H1 (cell line): Measurements from ENCODE around the gene NOB1. TPM values are rescaled to one million over a fixed set of nuclear protein-coding genes. Genes with fewer than 3 reads are reported as not detected.

ENCODE experiments used
- CTCF ChIA-PET: fragments of 300-600 bp; sonication (Branson Sonifier 250); formaldehyde crosslinking; loops from one replicate; lab custom pipeline; 2021; ENCODE audit not compliant: partially characterized antibody; lab: Charles Lee
- POLR2A ChIA-PET: fragments of 300-600 bp; sonication (Branson Sonifier 250); formaldehyde crosslinking; loops from one replicate; lab custom pipeline; 2021; ENCODE audit warnings: inconsistent platforms; ENCODE audit not compliant: partially characterized antibody; lab: Charles Lee
- DNase-seq, 2 experiments: peaks; one replicate each; pipeline versions ENCODE4 v3.0.0 to v3.0.0-alpha.2; 2010 to 2022; ENCODE audit warnings: low spot score in 2 of 2, low read depth in 1 of 2, mixed read lengths in 1 of 2
- FAIRE-seq: peaks from 2 replicates; lab custom pipeline; 2011; peaks lifted over from hg19 to GRCh38; lab: Jason Lieb, UNC
- H2AFZ ChIP-seq: 2 replicates; pipeline ENCODE4 v1.8.1; 2012; ENCODE audit warnings: low read length, inconsistent platforms
- H2AK5ac ChIP-seq: 2 replicates; pipeline ENCODE4 v1.6.1; 2013; ENCODE audit warnings: low read depth, low read length
- H2BK120ac ChIP-seq: replicated peaks from 2 replicates; pipeline ENCODE3; 2013; ENCODE audit warnings: low read depth, low read length, inconsistent platforms
- H2BK12ac ChIP-seq: 2 replicates; pipeline ENCODE4 v1.6.1; 2013; ENCODE audit warnings: low read depth, low read length
- H2BK15ac ChIP-seq: 2 replicates; pipeline ENCODE4 v1.6.1; 2013; ENCODE audit warnings: low read length
- H2BK20ac ChIP-seq: 2 replicates; pipeline ENCODE4 v1.6.1; 2013; ENCODE audit warnings: low read length
- H2BK5ac ChIP-seq: 2 replicates; pipeline ENCODE4 v1.6.1; 2013; ENCODE audit warnings: low read depth, low read length
- H3K14ac ChIP-seq: 2 replicates; pipeline ENCODE4 v1.6.1; 2013; ENCODE audit warnings: inconsistent platforms; ENCODE audit not compliant: insufficient read length
- H3K18ac ChIP-seq: 2 replicates; pipeline ENCODE4 v1.6.1; 2013; ENCODE audit warnings: low read length; ENCODE audit errors: extremely low read depth
- H3K23ac ChIP-seq: 2 replicates; pipeline ENCODE4 v1.6.1; 2013; ENCODE audit warnings: inconsistent platforms; ENCODE audit not compliant: insufficient read length
- H3K23me2 ChIP-seq: 2 replicates; pipeline ENCODE4 v1.6.1; 2013; ENCODE audit warnings: low read depth, low read length
- H3K27ac ChIP-seq: 2 replicates; pipeline ENCODE4 v1.6.1; 2011; ENCODE audit warnings: low read depth, low read length, inconsistent platforms
- H3K27me3 ChIP-seq, 4 experiments: replicated peaks in 1 of 4; 1 replicate in 1 of 4; 2 replicates in 3 of 4; pipeline versions ENCODE4 v1.6.1 to v1.8.1; 2011 to 2013; ENCODE audit warnings: low read length in 3 of 4, mild to moderate bottlenecking in 3 of 4, inconsistent platforms in 2 of 4, mixed read lengths in 2 of 4, moderate library complexity in 1 of 4; ENCODE audit not compliant: control insufficient read depth in 3 of 4, insufficient read depth in 3 of 4; ENCODE audit errors: extremely low read depth in 1 of 4
- H3K36me3 ChIP-seq, 4 experiments: 2 replicates each; pipeline versions ENCODE4 v1.6.1 to v1.8.1; 2011 to 2013; ENCODE audit warnings: mild to moderate bottlenecking in 4 of 4, low read length in 3 of 4, moderate library complexity in 2 of 4, control low read depth in 1 of 4, inconsistent platforms in 1 of 4; ENCODE audit not compliant: insufficient read depth in 4 of 4, control insufficient read depth in 2 of 4
- H3K4ac ChIP-seq: replicated peaks from 2 replicates; pipeline ENCODE3; 2013; ENCODE audit warnings: low read length, low read depth, mixed read lengths, inconsistent platforms; ENCODE audit not compliant: insufficient read length
- H3K4me1 ChIP-seq, 4 experiments: replicated peaks in 1 of 4; 1 replicate in 1 of 4; 2 replicates in 3 of 4; pipeline versions ENCODE4 v1.6.1 to v1.8.1; 2011 to 2013; ENCODE audit warnings: low read length in 3 of 4, inconsistent platforms in 2 of 4, mixed read lengths in 1 of 4; ENCODE audit not compliant: insufficient read depth in 4 of 4, control insufficient read depth in 3 of 4
- H3K4me2 ChIP-seq, 2 experiments: 2 replicates each; pipeline versions ENCODE4 v1.6.1 to v1.8.1; 2011 to 2013; ENCODE audit warnings: low read depth in 2 of 2, low read length in 2 of 2, control low read depth in 1 of 2, inconsistent platforms in 1 of 2, mild to moderate bottlenecking in 1 of 2; ENCODE audit not compliant: insufficient read depth in 1 of 2
- H3K4me3 ChIP-seq, 4 experiments: fragments of 200-600, 300-600 bp in 1 of 4; sonication (generic), shearing (Covaris generic), sonication (Bioruptor Twin) in 1 of 4; 2 replicates each; pipeline versions ENCODE4 v1.5.1 to v1.8.1; 2011 to 2016; ENCODE audit warnings: low read length in 4 of 4, low read depth in 3 of 4, control low read depth in 2 of 4, inconsistent platforms in 2 of 4, mild to moderate bottlenecking in 2 of 4, mixed read lengths in 1 of 4, moderate library complexity in 1 of 4; ENCODE audit not compliant: insufficient read depth in 2 of 4; ENCODE audit errors: extremely low read depth in 1 of 4
- H3K56ac ChIP-seq: replicated peaks from 2 replicates; pipeline ENCODE3; 2013; ENCODE audit warnings: low read depth, mild to moderate bottlenecking, mixed read lengths, low read length, inconsistent platforms; ENCODE audit not compliant: insufficient read length
- H3K79me1 ChIP-seq: 2 replicates; pipeline ENCODE4 v1.6.1; 2013; ENCODE audit warnings: low read depth, low read length, control low read depth
- H3K79me2 ChIP-seq, 2 experiments: 2 replicates each; pipeline versions ENCODE4 v1.6.1 to v1.8.1; 2012 to 2013; ENCODE audit warnings: low read length in 2 of 2, mild to moderate bottlenecking in 2 of 2, inconsistent platforms in 1 of 2; ENCODE audit not compliant: insufficient read depth in 2 of 2, control insufficient read depth in 1 of 2
- H3K9ac ChIP-seq, 4 experiments: replicated peaks in 1 of 4; 1 replicate in 1 of 4; 2 replicates in 3 of 4; pipeline versions ENCODE4 v1.6.1 to v1.8.1; 2011 to 2013; ENCODE audit warnings: low read depth in 3 of 4, low read length in 3 of 4, control low read depth in 2 of 4, mild to moderate bottlenecking in 2 of 4, moderate library complexity in 2 of 4, inconsistent platforms in 1 of 4; ENCODE audit errors: extremely low read depth in 1 of 4
- H3K9me3 ChIP-seq, 2 experiments: 2 replicates each; pipeline versions ENCODE4 v1.6.1 to v1.8.1; 2012 to 2013; ENCODE audit warnings: mild to moderate bottlenecking in 2 of 2, moderate library complexity in 2 of 2, control low read depth in 1 of 2, inconsistent platforms in 1 of 2, low read depth in 1 of 2, low read length in 1 of 2, mixed read lengths in 1 of 2; ENCODE audit not compliant: insufficient read depth in 2 of 2
- H4K20me1 ChIP-seq, 2 experiments: replicated peaks in 1 of 2; 2 replicates each; pipeline versions ENCODE3 to v1.8.1; 2011 to 2013; ENCODE audit warnings: inconsistent platforms in 2 of 2, low read length in 2 of 2, mild to moderate bottlenecking in 1 of 2; ENCODE audit not compliant: insufficient read depth in 2 of 2, control insufficient read depth in 1 of 2
- H4K5ac ChIP-seq: 2 replicates; pipeline ENCODE4 v1.6.1; 2013; ENCODE audit warnings: low read length, low read depth, mixed read lengths, inconsistent platforms; ENCODE audit not compliant: insufficient read length
- H4K8ac ChIP-seq: 2 replicates; pipeline ENCODE4 v1.8.0; 2013; ENCODE audit warnings: mild to moderate bottlenecking, moderate library complexity, low read length, inconsistent platforms; ENCODE audit not compliant: insufficient read depth; ENCODE audit errors: extremely low read depth
- H4K91ac ChIP-seq: replicated peaks from 2 replicates; pipeline ENCODE3; 2013; ENCODE audit warnings: low read length, mixed read lengths, inconsistent platforms; ENCODE audit not compliant: insufficient read length
- NANOG ChIP-seq: IDR thresholded peaks from 2 replicates; pipeline ENCODE4 v1.6.1; 2011; ENCODE audit warnings: low read length, low read depth, mild to moderate bottlenecking, inconsistent platforms; ENCODE audit not compliant: insufficient read depth, poor library complexity, severe bottlenecking
- POU5F1 ChIP-seq: IDR thresholded peaks from 2 replicates; pipeline ENCODE4 v1.6.1; 2011; ENCODE audit warnings: low read depth, mild to moderate bottlenecking, low read length, moderate library complexity
- RAD21 ChIP-seq, 2 experiments: IDR thresholded peaks in 1 of 2; conservative IDR thresholded peaks in 1 of 2; 2 replicates each; pipeline ENCODE4 v1.6.1; 2011; ENCODE audit warnings: low read depth in 2 of 2, low read length in 2 of 2, improper control_type of control experiment in 1 of 2, inconsistent platforms in 1 of 2, mild to moderate bottlenecking in 1 of 2, moderate library complexity in 1 of 2
- RBBP5 ChIP-seq: IDR thresholded peaks from 2 replicates; pipeline ENCODE4 v1.7.1; 2012; ENCODE audit warnings: low read depth, mild to moderate bottlenecking, inconsistent platforms, low read length, moderate library complexity, borderline replicate concordance
- SIN3A ChIP-seq, 2 experiments: IDR thresholded peaks in 1 of 2; conservative IDR thresholded peaks in 1 of 2; 2 replicates each; pipeline ENCODE4 v1.6.1; 2011 to 2012; ENCODE audit warnings: low read length in 2 of 2, improper control_type of control experiment in 1 of 2, low read depth in 1 of 2, mild to moderate bottlenecking in 1 of 2
- TAF7 ChIP-seq: optimal IDR thresholded peaks from 2 replicates; pipeline ENCODE3; 2011; ENCODE audit warnings: low read depth, mild to moderate bottlenecking, inconsistent platforms, low read length, moderate library complexity, borderline replicate concordance
- WGBS, 2 experiments: shearing (Covaris generic) in 1 of 2; methylation state at CpG; one replicate each; pipeline versions ENCODE4 v1.1.6 to v1.1.7; 2013 to 2015; ENCODE audit warnings: low lambda C conversion rate in 2 of 2, mixed read lengths in 2 of 2, inconsistent platforms in 1 of 2, low coverage in 1 of 2, missing lambda C conversion rate in 1 of 2; ENCODE audit not compliant: insufficient replicate concordance in 2 of 2, insufficient coverage in 1 of 2, insufficient read length in 1 of 2; ENCODE audit errors: extremely low coverage in 1 of 2, missing lambda C conversion rate in 1 of 2; 5-methylcytosine and 5-hydroxymethylcytosine counted together
- polyA plus RNA-seq, 7 experiments: library from polyadenylated mRNA; depleted of rRNA in 3 of 7; stranded (reverse) in 5 of 7; unstranded in 2 of 7; fragments of >200 nt in 5 of 7; fragments of 200-250 nt in 2 of 7; gene quantifications; 1 replicate in 5 of 7; 2 replicates in 1 of 7; 4 replicates in 1 of 7; pipeline versions ENCODE4 v1.2.1 to v1.2.3, GENCODE V29; 2011 to 2013; ENCODE audit warnings: missing spikeins in 2 of 7, mixed read lengths in 2 of 7
- total RNA-seq: library from RNA; stranded (reverse); fragmentation: NEBNext Ultra II Directional; extraction: Animal tissue kit (Norgen Biotek cat#: 25700); gene quantifications from 2 replicates; pipeline ENCODE4 v1.2.1, GENCODE V29; 2021

Gene NOB1
- total and polyA plus RNA-seq, 2 of the 8 experiments (the other 6 are each of a cell fraction or from before 2014, with no cell fraction given) = 88.2 to 108 TPM

- Histone ChIP-seq H2BK120ac (no peak overlapping the region), H3K79me2 (no peaks in the 10 kb centered on the region; a peak in 1 of 4 replicates), H3K4me2 (no peak overlapping the region), H2AFZ (no peak overlapping the region), H2BK15ac (no peak overlapping the region), H2AK5ac (no peak overlapping the region), H3K56ac (no peak overlapping the region), H2BK5ac (no peak overlapping the region), H3K4ac (no peak overlapping the region), H3K9me3 (no peaks in the 10 kb centered on the region), H3K4me1 (no peaks in the 10 kb centered on the region), H3K36me3 (peaks cover 0 to 9% (median 1%) of the 10 kb centered on the region in 4 experiments; a peak in 5 of 8 replicates), H4K91ac (no peak overlapping the region), H3K23me2 (no peaks in the 10 kb centered on the region; the same call in 1 of the 2 replicates), H3K9ac (no peak overlapping the region), H2BK20ac (no peak overlapping the region), H3K23ac (no peak overlapping the region), H3K4me3 (no peak overlapping the region), H3K14ac (no peak overlapping the region), H4K20me1 (peaks cover 0 to 4% of the 10 kb centered on the region in 2 experiments), H3K27ac (no peak overlapping the region), H3K18ac (no peak overlapping the region), H4K5ac (no peak overlapping the region), H3K79me1 (no peaks in the 10 kb centered on the region; the same call in 1 of the 2 replicates), H2BK12ac (no peak overlapping the region), H3K27me3 (no peaks in the 10 kb centered on the region), H4K8ac (no peak overlapping the region)
- no peak for TF ChIP-seq NANOG
- no peak for TF ChIP-seq RAD21 (IDR thresholded peaks at IDR 0.05 in 1 of 2, conservative IDR thresholded peaks at IDR 0.05 in 1 of 2; ENCODE audit: low read depth in 2 of 2, low read length in 2 of 2)
- no peak for TF ChIP-seq RBBP5
- no peak for TF ChIP-seq POU5F1
- no peak for TF ChIP-seq SIN3A (conservative IDR thresholded peaks at IDR 0.05 in 1 of 2, IDR thresholded peaks at IDR 0.05 in 1 of 2; ENCODE audit: low read depth in 1 of 2, low read length in 2 of 2)
- no peak for TF ChIP-seq TAF7
- no peak for DNase-seq
- ChIA-PET POLR2A (interaction anchor here (0.6 to 1.7 kb wide), 2 partner anchors 30 to 937 kb away, joined by 4 read pairs; partner anchors contain the start of gene NOB1), CTCF (interaction anchor here (0.6 to 6.8 kb wide), 4 partner anchors 11 to 390 kb away, joined by 3 to 43 read pairs (median 4); partner anchors contain the start of gene NOB1)
- 91% methylated on average over 6 of the region's 6 CpGs; no CpG with 5 or more reads in 1 of the 2 experiments for WGBS, 2 experiments
- FAIRE-seq = no peak
Observed at GRCh38 chr16:69784586-69784985, 29.9 kb upstream of the NOB1 start.
